ENCODE results near the gene LLPH.

GRCh38 chr12:66066929-66067523, 63.5 kb downstream of the LLPH start:
- TF ChIP-seq CTCF (conservative IDR thresholded peaks at IDR 0.05; ENCODE audit: low read length) (no peak), EZH2phosphoT487 (IDR thresholded peaks at IDR 0.05; ENCODE audit: borderline replicate concordance) (no peak)

Measured in Loucy (cell line).